NCI-H226 (cell line): ENCODE measurements around the gene SYDE2.
"Not testable (repeated sequence)": the region's sequence is repeated elsewhere in the genome, so short reads cannot be mapped to it uniquely, and the experiment has no call there.

Experiments
- DNase-seq: peaks from one replicate; pipeline ENCODE4 v3.0.0-alpha.2; 2015

SYDE2 gene

DNA sequence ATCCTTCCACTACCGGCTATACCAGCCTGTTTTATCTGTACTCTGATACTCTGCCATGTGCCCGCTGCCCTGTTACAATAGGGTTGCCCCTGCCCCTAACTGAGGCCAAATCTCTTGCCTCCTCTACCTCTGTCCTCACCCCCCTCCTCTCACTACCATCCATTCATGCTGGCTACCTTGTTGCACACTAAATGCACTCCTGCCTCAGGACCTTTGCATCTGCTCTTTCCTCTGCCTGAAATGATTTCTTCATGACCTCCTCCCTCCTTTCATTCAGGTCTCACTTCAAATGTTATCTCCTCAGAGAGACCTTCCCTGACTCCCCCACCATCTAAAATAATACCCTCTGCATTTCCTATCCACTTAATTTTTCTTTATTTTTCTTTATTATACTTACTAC, 7.7 kb upstream of the SYDE2 start:
- DNase-seq: no peak

DNA sequence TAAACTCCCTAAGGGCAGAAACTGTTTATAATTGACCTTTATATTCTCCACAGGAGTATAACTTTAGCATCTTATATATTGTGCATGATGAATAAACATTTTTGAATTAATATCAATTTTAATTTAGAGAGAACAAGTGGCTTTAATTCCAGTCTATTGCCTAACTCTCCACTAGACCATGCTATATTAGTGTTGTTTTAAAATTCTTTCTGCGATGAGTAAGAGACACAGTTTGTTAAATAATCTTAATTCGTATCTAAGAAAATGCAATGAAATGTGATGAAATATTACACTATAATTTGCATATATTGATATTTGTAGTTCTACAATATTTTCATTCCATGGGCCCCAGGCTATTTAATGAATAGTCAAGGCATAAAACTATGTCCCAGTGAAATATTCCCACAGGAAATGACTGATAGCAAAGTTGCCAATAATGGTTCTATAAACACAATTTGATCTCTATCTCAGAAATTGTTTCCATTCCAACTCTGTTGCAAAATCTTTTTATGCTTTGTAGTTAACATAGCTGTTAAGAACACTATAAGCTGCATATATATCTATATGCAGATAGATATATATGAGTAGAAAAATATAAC, 2.9 kb upstream of the SYDE2 start:
- DNase-seq: no peak

DNA sequence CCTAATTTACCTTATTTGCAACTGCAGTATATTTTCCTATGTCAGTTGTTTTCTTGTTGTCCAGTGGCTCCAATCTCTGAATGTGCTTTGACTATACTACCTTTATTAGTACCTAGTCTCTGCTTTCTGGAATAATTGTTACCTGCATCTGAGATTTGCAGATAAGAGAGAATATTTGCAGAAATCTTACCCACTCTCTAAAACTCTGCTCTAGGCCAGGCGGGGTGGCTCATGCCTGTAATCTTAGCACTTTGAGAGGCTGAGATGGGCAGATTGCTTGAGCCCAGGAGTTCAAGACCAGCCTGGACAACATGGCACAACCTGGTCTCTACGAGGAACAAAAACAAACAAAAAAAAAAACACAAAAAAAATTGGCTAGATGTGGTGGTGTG, 2.0 kb upstream of the SYDE2 start:
- DNase-seq: no peak

DNA sequence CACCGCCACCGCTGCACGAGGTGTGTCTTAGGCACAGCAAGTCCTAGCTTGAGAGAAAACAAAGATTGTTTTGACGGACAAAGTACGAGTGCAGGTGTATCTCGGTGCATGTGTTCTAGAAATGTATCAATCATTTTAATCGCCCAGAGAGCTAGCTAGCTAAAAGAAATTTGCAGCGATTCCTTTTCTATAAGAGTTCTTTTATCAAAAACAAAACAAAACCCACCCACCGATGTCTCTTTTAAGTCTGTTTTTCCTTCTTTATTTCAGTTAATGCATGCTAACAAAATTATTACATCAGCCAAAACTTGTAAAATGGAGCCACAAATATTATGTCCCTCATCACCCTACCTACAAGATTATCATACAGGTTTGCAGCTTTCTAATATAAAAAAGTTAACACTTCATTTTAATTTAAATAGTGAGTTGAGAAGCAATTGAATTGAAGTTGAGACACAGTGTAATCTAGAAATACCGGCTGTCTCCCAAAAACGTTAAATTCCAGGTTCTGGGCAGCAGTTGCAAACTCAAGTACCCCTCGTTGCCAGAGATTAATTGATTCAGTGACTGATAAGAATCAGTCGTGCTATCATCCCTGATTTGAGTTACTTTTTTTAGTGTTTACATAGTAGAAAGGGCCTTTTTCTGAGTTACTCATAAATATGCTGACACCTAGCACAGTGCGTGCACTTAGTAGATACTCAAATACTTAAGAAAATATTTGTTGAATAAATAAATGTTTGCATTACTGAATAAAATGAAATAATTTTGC, 1.5 kb upstream of the SYDE2 start:
- no peak for DNase-seq

DNA sequence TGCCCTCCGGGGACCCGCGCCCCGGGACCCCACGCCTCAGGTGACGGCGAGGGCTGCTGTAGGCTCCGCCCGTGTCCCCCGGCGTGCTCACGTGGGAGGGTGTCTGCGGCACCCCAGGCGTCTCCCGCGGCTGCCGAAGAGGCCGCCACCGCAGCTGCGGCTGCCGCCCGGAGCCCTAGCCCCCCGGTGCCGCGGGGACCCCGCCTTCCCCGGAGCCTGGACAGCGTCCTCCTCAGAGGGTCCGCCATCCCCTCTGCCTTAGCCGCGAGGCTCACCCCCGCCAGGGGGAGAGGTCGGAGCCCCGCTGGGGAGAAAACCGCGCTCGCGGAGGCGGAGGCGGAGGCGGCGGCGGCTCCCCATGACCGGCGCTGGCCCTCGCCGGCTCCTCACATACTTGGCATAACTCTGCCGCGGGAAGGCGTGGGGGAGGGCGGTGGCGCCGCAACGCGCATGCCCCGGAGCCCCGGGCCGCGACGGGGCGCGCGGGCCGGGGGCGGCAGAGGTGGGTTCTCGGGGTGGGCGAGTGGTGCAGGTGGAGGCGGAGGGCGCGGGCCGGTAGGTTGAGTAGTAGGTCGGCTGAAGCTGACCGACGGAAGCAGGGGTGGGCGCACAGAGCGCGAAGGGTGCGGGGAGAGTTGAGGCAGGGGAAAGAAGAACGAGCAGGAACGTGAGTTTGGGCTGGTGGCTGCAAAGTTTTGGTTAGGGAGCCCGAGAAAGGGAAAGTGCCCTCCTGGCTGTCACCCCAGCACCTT, 700 bp upstream of the SYDE2 start:
- peak; percentile 77 for DNase-seq

DNA sequence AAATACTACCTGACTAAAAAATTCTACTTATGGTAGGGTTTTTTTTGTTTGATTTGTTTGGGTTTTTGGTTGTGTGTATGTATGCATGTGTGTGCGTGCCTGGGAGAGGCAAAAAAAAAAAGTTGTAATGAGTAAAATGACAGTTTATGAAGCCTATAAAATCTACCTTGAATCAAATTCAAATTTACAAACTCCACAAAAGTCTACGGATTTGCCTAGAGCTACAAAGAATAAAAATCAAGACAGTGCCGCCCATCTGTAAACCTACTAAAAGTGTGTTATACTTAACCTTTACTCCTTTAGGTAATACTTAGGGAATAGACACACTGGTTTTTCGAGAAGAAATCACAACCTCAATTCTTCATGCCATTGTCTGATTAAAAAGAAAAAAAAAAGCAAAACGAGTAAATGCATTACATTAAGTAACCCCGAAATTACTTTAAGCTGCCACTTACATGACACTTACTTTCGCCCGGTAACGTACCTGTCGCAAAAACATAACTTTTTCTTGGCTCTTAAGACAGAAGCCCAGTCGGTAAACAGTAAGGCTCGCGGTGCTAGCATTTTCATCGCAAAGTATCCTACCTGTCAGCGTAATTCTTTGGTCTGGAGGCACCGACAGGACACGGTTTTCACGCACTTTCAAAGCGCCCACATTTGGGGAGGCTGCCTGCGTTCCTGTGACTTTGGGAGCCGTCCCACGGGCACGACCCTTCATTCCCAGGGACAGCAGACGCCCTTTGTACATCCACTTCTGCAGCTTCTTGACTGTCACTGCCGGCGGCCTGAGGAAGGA, 951 bp downstream of the SYDE2 start:
- no peak for DNase-seq

DNA sequence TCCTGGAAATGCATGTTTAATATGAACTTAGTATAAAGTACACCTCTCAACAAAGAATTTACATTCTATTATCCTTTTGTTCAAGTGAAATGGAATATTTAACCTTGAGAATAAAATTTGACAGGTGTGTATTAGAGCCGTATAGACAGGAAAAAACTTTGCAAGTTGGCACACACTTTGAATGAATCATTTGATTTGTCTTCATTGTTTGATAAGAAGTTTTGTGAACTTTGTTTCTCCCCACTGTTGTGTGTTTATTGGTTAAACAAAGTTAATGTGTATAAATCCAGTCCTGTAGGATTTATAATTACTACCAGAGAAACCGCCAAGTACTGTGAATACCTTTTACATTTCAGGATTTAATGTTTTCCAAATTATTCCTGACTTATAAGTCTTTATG, 2.0 kb downstream of the SYDE2 start:
- no peak for DNase-seq

DNA sequence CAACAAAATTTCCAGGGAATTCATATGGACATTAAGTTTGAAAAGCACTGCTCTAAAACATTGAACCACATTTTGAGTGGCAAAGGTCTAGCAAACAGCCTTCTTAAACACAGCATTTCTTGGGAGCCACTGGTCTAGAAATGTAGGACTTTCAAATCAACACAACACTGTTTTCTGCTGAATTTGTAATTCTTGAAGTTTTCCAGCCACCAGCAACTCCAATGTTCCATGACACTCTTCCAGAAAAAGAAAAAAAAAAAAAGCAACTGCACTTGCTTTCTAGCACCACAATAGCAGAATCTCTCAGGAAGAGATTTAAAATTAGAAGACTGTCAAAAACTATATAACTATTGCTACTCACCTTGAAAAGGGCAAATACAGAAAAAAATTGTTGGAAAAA, 4.5 kb downstream of the SYDE2 start:
- DNase-seq: no peak

DNA sequence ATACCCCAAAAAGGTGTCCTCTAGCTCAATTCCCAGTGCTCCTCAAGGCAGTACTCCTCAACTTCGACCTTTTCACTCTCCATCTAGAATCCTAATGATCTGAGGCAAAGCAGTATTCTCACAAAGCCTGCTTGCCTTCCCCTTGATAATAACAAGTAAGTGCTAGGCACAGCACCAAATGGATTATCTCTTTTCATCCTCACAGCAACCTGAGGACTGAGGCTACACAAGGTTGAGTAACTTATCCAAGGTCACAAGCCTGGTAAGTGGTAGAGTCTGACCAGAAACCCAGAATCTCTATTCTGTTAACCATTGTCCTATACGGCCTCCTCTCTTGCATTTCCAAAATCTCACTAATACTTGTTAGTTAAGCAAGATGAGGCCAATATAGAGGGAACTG, 5.1 kb downstream of the SYDE2 start:
- no peak for DNase-seq

DNA sequence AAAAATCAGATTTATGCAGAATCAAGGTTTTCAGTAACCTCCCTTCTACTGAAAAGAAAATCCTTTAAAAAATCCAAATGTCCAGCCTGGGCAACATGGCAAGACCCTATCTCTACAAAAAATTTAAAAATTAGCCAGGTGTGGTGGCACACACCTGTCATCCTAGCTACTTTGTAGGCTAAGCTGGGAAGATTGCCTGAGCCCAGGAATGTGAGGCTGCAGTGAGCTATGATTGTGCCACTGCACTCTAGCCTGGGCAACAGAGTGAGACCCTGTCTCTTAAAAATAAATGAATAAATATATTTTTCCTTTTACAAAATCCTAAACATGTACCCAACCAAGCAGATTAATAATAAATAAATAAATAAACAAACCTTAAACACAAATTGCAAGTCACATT, 8.7 kb downstream of the SYDE2 start:
- not testable (repeated sequence) for DNase-seq

DNA sequence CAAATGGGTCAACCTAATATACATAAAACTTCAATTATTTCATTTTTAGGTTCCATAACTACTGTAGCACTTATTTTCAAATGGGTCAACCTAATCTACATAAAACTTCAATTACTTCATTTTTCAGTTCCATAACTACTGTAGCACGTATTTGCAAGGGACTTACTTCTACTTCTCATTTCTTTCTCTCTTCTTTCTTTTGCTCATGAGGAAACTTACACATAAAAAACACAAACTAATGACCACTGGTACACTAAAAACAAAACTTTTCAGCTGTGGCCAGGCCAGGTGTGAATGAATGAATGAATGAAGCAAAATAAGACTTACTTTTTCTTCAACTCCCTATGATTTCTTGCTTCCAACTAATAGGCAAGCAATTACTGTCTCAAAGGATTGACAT, 11.7 kb downstream of the SYDE2 start:
- DNase-seq: no peak

DNA sequence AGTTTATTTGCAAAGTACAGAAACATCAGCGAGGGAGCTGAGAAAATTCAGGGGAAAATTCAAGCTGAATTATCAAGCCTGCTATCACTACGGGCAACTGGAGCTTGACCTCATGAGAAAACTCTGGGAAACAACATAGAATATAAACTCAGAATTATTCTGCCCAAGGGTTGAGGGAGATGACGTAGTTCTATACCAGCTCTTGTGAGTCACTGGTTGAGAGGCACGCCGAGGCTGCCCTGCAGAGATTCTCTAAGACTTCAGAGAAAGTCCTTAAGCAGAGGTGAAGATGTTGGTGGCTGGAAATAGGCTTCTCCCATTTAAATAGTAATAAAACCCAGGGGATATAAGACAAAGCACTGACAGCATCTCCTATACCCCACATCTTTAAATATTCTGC, 12.3 kb downstream of the SYDE2 start:
- no peak for DNase-seq

DNA sequence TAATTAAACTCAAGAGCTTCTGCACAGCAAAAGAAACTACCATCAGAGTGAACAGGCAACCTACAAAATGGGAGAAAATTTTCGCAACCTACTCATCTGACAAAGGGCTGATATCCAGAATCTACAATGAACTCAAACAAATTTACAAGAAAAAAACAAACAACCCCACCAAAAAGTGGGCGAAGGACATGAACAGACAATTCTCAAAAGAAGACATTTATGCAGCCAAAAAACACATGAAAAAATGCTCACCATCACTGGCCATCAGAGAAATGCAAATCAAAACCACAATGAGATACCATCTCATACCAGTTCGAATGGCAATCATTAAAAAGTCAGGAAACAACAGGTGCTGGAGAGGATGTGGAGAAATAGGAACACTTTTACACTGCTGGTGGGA, 13.8 kb downstream of the SYDE2 start:
- not testable (repeated sequence) for DNase-seq

DNA sequence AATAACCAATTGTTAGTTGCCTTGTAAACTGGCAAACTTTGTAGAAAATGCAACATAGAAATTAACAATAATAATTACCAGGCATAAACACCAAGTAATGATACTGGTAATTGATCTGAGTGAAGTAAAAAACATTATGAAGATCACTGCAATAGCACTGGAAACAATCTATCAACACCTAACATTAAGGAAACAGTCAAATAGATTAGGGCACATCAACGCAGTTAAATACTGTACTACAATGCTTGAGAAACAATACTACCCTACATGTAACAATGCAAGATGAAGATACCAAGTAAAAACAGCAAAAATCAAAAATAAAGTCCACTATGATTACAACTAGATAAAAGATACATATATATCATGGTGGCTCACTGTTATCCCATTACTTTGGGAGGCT, 16.6 kb downstream of the SYDE2 start:
- no peak for DNase-seq

DNA sequence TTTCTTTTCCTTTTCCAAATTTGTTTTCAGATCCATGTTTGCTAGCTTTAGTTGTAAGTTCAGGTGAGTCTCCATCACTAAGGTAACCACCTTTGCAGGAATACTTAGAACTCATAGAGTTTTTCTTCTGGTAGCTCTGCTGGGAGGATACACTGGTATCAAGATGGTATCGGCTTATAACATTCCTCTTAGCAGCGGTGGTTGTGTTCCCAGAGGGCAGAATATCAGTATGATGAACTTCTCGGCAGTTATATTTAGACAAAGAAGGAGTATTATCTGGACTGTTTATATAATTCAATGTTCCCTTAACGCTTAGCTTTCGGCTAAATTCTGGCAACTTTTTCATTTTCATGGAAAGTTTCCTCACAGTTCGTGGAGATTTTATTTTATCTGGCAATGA, 18.1 kb downstream of the SYDE2 start:
- DNase-seq: no peak

DNA sequence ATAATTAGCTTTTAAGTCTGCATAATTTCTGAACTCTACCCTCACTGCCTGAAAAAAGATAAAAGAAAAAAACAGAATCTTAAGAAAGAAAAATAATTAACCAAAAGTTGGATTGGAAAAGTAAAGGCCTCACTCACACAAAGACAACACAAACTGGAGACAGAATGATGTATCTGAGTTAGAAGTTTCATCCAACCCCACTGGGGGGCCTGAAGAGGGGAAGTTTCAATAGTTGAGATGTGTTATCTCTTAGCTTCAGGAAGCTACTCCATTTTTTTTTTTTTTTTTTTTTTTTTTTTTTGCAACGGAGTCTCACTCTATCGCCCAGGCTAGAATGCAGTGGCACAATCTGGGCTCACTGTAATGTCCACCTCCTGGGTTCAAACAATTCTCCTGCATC, 19.9 kb downstream of the SYDE2 start:
- DNase-seq: no peak

DNA sequence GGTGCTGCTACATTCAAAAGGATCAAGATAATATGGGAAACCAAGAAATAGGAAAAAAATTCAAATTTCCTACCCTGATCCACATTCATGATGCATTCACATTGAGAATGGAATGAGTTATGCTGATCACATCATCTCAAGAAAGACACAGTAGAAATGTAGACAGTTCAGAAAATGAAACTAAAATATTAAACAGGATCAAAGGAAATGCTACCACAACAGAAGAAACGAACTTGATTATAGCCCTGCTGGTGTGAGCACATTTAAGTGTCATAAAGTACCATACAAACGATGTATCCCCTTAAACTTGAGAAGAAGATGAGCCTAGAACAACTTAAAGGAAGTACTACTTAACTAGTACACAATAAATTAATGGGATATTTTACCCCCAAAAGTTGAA, 21.3 kb downstream of the SYDE2 start:
- no peak for DNase-seq

DNA sequence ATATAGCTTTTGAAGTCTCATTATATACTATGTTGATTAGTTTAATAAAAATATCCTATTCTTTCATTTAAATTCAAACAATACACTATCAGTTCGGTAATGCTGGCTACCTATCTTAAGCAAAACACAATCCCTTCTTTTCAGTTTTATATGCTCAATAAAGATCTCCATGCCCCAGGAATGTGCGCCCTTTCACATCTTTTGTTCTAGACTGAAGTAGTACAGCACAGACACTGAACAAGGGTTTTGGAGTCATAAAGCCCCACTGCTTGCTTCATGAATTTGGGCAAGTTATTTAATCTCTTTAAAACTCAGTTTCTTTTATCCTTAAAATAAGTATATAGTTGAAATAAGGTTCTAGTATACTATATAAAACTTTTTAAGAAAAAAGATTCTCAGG, 22.4 kb downstream of the SYDE2 start:
- no peak for DNase-seq

DNA sequence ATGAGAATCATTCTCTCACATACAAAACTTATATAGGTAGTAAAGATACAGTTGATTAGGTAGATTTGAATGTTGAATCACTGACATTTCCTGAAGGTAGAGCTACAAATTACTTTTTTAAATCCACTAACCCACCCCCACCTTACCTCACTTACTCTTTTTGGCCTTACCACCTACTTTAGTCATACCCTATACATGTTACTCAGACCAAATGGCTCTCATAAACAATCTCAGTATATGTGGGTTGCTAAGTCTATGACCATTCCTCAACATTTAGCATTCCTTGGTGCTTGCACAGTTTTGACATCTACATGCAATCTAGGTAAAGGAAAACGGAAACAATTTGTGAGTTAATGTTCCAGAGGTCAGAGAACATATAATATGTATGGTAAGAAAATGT, 26.3 kb downstream of the SYDE2 start:
- no peak for DNase-seq

DNA sequence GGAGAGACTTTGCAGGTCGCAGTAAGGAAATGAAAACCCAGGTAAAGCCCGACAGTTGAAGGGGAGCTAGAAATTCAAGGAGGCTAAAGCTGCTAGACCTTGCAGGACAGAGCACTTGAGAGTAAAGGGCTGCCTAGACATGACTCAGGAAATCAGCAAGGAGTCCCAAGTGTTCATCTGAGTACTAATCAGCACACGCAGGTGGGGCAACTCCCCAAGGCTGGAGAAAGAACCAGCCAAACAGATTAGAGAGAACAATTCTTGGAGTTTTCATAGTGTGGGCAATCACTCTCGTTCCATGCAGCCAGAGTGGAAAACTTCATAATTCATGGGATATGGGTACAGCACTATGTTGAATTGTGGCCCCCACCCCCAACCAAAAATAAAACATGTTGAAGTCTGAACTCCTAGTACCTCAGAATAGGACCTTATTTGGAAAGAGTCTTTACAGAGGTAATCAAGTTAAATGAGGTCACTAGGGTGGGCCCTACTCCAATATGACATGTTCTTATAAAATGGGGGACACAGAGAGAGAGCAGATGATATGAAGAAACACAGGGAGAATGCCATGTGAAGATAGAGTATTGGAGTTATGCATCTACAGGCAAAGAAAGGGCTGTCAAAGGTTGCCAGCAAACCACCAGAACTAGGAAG, 28.0 kb downstream of the SYDE2 start:
- DNase-seq: no peak

DNA sequence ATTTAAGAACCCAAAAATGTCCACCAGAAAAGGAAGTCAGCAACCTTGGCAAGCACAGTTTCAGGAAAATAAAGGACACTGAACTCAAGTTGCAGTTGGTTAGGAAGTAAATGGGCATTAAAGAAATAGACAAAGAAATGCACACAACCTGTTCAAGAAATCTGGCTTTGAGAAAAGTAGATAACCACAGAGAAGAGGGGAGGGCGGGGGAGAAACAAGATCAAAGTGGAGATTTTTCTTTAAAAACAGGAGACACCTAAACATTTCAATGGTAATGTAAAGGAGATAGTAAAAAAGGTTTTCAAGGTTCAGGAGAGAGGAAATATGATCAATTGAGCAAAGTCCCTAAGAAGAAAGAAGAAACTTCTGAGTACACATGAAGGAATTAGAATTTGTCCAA, 29.1 kb downstream of the SYDE2 start:
- no peak for DNase-seq

DNA sequence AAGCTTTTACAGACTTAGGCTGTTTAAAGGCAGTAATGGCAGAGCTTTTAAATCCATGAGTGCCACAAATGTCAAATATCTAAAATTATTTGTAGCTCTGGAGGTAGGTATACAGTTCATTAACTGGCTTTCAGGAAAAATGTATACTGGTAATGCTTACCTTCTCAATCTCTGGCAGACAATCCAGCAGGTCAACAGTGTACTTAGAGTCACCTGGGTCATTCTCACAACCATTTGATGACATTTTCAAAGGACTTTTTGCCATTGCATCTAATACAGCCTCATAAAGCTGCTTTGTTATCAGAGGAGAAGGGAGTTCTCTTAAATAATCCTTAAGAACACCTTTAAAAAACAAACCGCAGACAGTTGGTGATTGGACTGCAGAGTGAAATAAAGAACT, 31.9 kb downstream of the SYDE2 start:
- no peak for DNase-seq

DNA sequence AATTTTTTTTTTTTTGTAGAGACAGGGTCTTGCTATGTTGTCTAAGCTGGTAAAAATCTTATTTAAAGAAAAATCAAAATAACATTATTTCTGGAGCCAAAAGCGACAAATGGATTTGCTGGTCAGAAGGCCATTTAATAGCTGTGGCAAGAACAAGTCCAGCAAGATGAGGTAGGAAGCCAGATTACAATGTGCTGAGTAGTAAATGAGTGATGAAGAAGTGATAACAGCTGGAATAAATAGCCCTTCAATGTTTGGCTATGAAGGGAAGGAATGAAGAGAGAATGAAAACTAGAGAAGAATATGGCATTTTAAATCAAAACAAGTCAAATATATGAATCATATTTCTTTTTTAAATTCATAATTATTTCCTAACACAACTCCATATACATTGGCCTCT, 34.5 kb downstream of the SYDE2 start:
- DNase-seq: no peak
